Keratinocyte (primary cell): Measurements from ENCODE around the gene ZNF438. TPM values are rescaled to one million over a fixed set of nuclear protein-coding genes. Genes with fewer than 3 reads are reported as not detected.

Source experiments
- DNase-seq: peaks from one replicate; pipeline ENCODE4 v3.0.0-alpha.2; 2011; ENCODE audit warnings: low read depth, missing footprints, low spot score
- FAIRE-seq: peaks from 2 replicates; lab custom pipeline; 2011; peaks lifted over from hg19 to GRCh38; lab: Jason Lieb, UNC
- H2AFZ ChIP-seq: 2 replicates; pipeline ENCODE4 v1.6.0; 2012; ENCODE audit warnings: low read length, control low read depth, inconsistent platforms; ENCODE audit not compliant: control insufficient read depth
- H3K27ac ChIP-seq: 2 replicates; pipeline ENCODE4 v1.5.1; 2011; ENCODE audit warnings: low read length; ENCODE audit not compliant: control insufficient read depth, insufficient read depth
- H3K27me3 ChIP-seq: 3 replicates; pipeline ENCODE4 v1.6.0; 2011; ENCODE audit warnings: low read length; ENCODE audit not compliant: control insufficient read depth, insufficient read depth; ENCODE audit errors: extremely low read depth
- H3K36me3 ChIP-seq, 2 experiments: 2 replicates in 1 of 2; 3 replicates in 1 of 2; pipeline ENCODE4 v1.5.1; 2011; ENCODE audit warnings: low read length in 2 of 2, mild to moderate bottlenecking in 1 of 2; ENCODE audit not compliant: control insufficient read depth in 2 of 2, insufficient read depth in 2 of 2; ENCODE audit errors: extremely low read depth in 1 of 2
- H3K4me1 ChIP-seq: 3 replicates; pipeline ENCODE4 v1.5.1; 2011; ENCODE audit warnings: low read length; ENCODE audit not compliant: control insufficient read depth, insufficient read depth; ENCODE audit errors: extremely low read depth
- H3K4me2 ChIP-seq: 3 replicates; pipeline ENCODE4 v1.6.0; 2011; ENCODE audit warnings: low read depth, low read length; ENCODE audit not compliant: control insufficient read depth, insufficient read depth; ENCODE audit errors: extremely low read depth
- H3K4me3 ChIP-seq, 3 experiments: fragments of 200-600 bp in 1 of 3; sonication (generic) in 1 of 3; 2 replicates in 2 of 3; 3 replicates in 1 of 3; pipeline ENCODE4 v1.5.1; 2011 to 2016; ENCODE audit warnings: low read length in 3 of 3, mild to moderate bottlenecking in 3 of 3, control low read depth in 2 of 3, inconsistent platforms in 1 of 3, low read depth in 1 of 3, mixed read lengths in 1 of 3, mixed run types in 1 of 3, moderate library complexity in 1 of 3; ENCODE audit not compliant: control insufficient read depth in 2 of 3, insufficient read depth in 2 of 3; ENCODE audit errors: extremely low read depth in 1 of 3
- H3K79me2 ChIP-seq: 2 replicates; pipeline ENCODE4 v1.6.0; 2012; ENCODE audit warnings: low read length; ENCODE audit not compliant: control insufficient read depth, insufficient read depth
- H3K9ac ChIP-seq: 3 replicates; pipeline ENCODE4 v1.6.0; 2011; ENCODE audit warnings: low read length; ENCODE audit not compliant: control insufficient read depth, insufficient read depth; ENCODE audit errors: extremely low read depth
- H3K9me1 ChIP-seq: 3 replicates; pipeline ENCODE4 v1.6.0; 2011; ENCODE audit warnings: low read length; ENCODE audit not compliant: control insufficient read depth, insufficient read depth; ENCODE audit errors: extremely low read depth
- H3K9me3 ChIP-seq: 2 replicates; pipeline ENCODE4 v1.5.1; 2012; ENCODE audit warnings: low read depth, low read length; ENCODE audit not compliant: control insufficient read depth
- H4K20me1 ChIP-seq: 3 replicates; pipeline ENCODE4 v1.6.0; 2011; ENCODE audit warnings: low read length; ENCODE audit not compliant: control insufficient read depth, insufficient read depth; ENCODE audit errors: extremely low read depth
- CTCF ChIP-seq, 3 experiments: IDR thresholded peaks in 1 of 3; conservative IDR thresholded peaks in 1 of 3; optimal IDR thresholded peaks in 1 of 3; 2 replicates in 2 of 3; 3 replicates in 1 of 3; pipeline versions ENCODE3 to v1.5.1; 2011; ENCODE audit warnings: low read length in 3 of 3, mild to moderate bottlenecking in 3 of 3, moderate library complexity in 2 of 3, control low read depth in 1 of 3, inconsistent platforms in 1 of 3; ENCODE audit not compliant: insufficient read depth in 2 of 3; ENCODE audit errors: extremely low read depth in 1 of 3
- EZH2 ChIP-seq: IDR thresholded peaks from one replicate; pipeline ENCODE4 v1.6.1; 2012; ENCODE audit warnings: inconsistent platforms, mild to moderate bottlenecking, low read length, moderate library complexity
- dilution Hi-C: fragments of 300-500 bp; cut with MboI; formaldehyde crosslinking; loops from one replicate; pipeline ENCODE4 v1.7.0; 2020; ENCODE audit warnings: low sequenced_read_pairs; ENCODE audit not compliant: extremely low pct_ligation_motif_present
- polyA plus RNA-seq, 5 experiments: library from polyadenylated mRNA; depleted of rRNA in 3 of 5; stranded (reverse) in 3 of 5; stranded (forward) in 1 of 5; unstranded in 1 of 5; fragments of >200 nt; gene quantifications; 1 replicate in 1 of 5; 2 replicates in 3 of 5; 3 replicates in 1 of 5; pipeline versions ENCODE4 v1.2.1 to v1.2.3, GENCODE V29; 2011 to 2012; ENCODE audit warnings: missing spikeins in 2 of 5, low read depth in 1 of 5, low replicate concordance in 1 of 5

ZNF438 gene
- polyA plus RNA-seq, 1 donor (not counting 4 experiments of a cell fraction or from before 2014, with no cell fraction given): 2.8 TPM

DNA sequence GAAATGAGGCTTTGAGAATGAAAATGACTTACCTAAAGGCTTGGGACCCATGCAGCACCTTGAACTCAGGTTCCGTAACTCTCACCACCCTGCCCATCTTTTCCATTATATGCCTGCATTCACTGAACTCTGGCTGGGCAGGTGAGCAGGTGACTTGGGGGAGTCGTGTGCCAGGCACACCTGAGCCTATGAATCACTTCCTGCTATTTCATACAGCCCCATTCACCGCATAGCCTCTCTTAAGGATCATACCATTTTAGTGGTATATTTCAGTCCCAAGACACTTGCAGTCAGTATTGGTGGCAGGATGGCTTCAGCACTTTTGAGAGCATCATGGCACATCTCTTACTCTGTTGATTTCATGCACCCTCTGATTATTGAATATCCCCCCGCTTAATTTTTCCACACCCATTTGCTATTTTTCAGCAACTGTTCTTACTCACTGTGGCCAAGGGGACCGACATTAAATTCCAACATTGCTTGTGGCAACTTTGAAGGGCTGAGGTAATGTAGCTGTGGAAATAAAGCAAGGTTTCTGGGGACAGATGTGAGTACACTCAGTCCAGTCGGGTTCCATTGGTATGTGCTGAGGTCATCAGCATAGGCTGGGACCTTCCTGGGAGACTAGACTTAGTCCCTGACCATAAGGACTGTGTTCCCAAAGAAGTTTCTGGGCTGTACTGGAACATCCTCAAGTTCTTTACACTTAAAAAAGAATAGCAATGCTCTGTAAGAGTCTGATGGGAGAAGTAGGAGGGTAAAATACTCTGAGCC is 39.8 kb upstream of the ZNF438 start:
- Histone ChIP-seq H3K4me1 (peaks cover 39% of the 10 kb centered on the region), H3K9me1 (no peaks in the 10 kb centered on the region), H3K4me2 (peak overlapping the region; percentile 51), H3K27ac (peak overlapping the region; percentile 10), H3K27me3 (no peaks in the 10 kb centered on the region), H3K4me3 (no peak overlapping the region), H2AFZ (no peak overlapping the region), H3K79me2 (no peaks in the 10 kb centered on the region), H3K9ac (no peak overlapping the region), H4K20me1 (no peaks in the 10 kb centered on the region), H3K9me3 (no peaks in the 10 kb centered on the region), H3K36me3 (no peaks in the 10 kb centered on the region)
- DNase-seq (no peak), FAIRE-seq (peak; percentile 89)
- dilution Hi-C loops: no loop called here
- TF ChIP-seq CTCF (optimal IDR thresholded peaks at IDR 0.05 in 1 of 3, IDR thresholded peaks at IDR 0.05 in 1 of 3, conservative IDR thresholded peaks at IDR 0.05 in 1 of 3; ENCODE audit: extremely low read depth in 1 of 3, insufficient read depth in 2 of 3, low read length in 3 of 3) (no peak), EZH2 (no peak)

DNA sequence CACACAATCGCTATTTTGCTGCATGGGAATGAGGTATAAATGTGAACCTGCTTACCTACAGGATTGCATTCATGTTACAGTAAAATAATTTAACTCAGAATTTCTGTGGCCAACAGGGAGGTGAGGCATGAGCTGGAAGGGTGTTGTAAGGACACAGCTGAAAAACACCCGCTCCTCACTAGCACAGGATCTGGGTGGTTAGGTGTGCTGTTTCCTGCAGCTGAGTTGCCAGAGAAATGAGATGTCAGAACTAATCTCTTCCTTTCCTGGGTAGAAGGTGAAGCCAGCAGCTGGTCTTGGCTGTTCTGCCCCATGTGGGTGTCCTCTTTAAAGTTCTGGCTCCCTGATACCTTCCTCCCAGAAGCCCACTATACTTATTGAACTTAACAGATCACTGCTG is 39.0 kb upstream of the ZNF438 start:
- H2AFZ ChIP-seq: no peak overlapping the region
- no peaks in the 10 kb centered on the region for H3K9me3 ChIP-seq
- H4K20me1 ChIP-seq: no peaks in the 10 kb centered on the region
- H3K27me3 ChIP-seq: no peaks in the 10 kb centered on the region
- no peak for FAIRE-seq
- H3K79me2 ChIP-seq: no peaks in the 10 kb centered on the region
- H3K4me2 ChIP-seq: peak overlapping the region; percentile 51
- no peak overlapping the region for H3K9ac ChIP-seq
- no peak for DNase-seq
- TF ChIP-seq EZH2 (no peak), CTCF (optimal IDR thresholded peaks at IDR 0.05 in 1 of 3, IDR thresholded peaks at IDR 0.05 in 1 of 3, conservative IDR thresholded peaks at IDR 0.05 in 1 of 3; ENCODE audit: extremely low read depth in 1 of 3, insufficient read depth in 2 of 3, low read length in 3 of 3) (no peak)
- no peak overlapping the region for H3K4me3 ChIP-seq
- H3K9me1 ChIP-seq: no peaks in the 10 kb centered on the region
- dilution Hi-C loops: no loop called here
- no peak overlapping the region for H3K27ac ChIP-seq
- no peaks in the 10 kb centered on the region for H3K36me3 ChIP-seq
- H3K4me1 ChIP-seq: peaks cover 32% of the 10 kb centered on the region
